NCI-H2029 (cell line): Measurements from ENCODE around the gene KIAA0753.
"Not testable (repeated sequence)": the region's sequence is repeated elsewhere in the genome, so short reads cannot be mapped to it uniquely, and the experiment has no call there.

Experiments
- DNase-seq: peaks from one replicate; lab custom pipeline; 2025; lab: John Stamatoyannopoulos, UW

KIAA0753 gene

GRCh38 chr17:6668727-6669425 is 28.4 kb upstream of the KIAA0753 start:
- no peak for DNase-seq

- no peak for DNase-seq
Measured at GRCh38 chr17:6668219-6668618, 27.7 kb upstream of the KIAA0753 start.

- no peak for DNase-seq
Measured at GRCh38 chr17:6667516-6667915, 27.0 kb upstream of the KIAA0753 start.

GRCh38 chr17:6666557-6666956 is 26.0 kb upstream of the KIAA0753 start:
- no peak for DNase-seq

GRCh38 chr17:6666077-6666521 is 25.6 kb upstream of the KIAA0753 start:
- peak; percentile 22 for DNase-seq

- not testable (repeated sequence) for DNase-seq
Measured at GRCh38 chr17:6663200-6663599, 22.7 kb upstream of the KIAA0753 start.

DNA sequence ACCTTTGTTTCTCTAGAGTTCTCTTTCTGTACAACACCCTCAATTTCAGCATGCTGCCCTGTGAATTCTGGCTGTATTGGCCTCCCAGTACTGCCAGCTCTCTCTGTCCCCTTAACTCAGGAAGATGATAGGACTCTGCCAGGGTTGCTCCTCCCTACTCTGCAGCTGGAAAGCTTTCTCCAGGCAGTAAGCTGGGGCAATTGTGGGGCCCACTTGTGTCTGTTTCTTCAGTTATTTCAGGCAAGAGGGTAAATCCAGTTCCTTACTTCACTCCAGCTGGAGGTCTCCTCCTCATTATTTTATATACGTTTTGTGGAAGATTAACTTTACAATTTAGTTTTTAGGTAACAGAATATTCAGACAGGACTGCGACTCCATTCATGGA is 20.9 kb upstream of the KIAA0753 start:
- DNase-seq, result no peak

DNA sequence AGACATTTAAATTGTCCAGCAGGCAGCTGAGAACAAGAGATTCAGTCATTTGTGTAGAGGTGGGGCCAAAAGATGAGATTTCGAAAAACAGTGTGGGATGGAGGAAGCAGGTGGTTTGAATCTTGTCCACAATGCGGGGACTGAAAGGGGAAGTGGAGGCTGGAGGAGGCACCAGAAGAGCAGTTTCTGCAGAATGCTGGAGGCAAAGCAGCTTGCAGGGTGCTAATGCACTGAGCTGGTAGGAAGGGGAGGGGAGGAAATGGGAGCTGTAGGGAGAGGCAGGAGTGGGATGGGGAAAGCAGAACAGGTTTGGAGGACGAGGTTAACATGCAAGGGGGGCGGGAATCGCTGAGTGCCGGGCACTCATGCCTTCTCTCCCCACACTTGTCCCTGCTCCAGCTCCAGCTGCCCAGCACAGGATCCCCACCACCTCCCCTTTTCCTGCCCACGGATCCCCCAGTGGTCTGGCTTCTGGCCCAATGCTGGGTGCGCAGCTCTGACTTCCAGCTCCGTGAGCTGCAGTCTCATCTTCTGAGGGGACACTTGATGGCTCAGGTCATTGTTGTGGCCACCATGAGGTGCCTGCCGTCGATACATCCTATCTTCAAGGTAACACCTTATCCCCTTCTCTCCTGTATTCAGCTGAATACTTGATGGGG is 20.4 kb upstream of the KIAA0753 start:
- no peak for DNase-seq

- DNase-seq, result no peak
Measured at GRCh38 chr17:6660101-6660500, 19.6 kb upstream of the KIAA0753 start.

GRCh38 chr17:6658411-6658810 is 17.9 kb upstream of the KIAA0753 start:
- not testable (repeated sequence) for DNase-seq

GRCh38 chr17:6657633-6658287 is 17.2 kb upstream of the KIAA0753 start:
- DNase-seq, result no peak

- DNase-seq, result not testable (repeated sequence)
Measured at GRCh38 chr17:6656797-6657632, 16.5 kb upstream of the KIAA0753 start.

DNA sequence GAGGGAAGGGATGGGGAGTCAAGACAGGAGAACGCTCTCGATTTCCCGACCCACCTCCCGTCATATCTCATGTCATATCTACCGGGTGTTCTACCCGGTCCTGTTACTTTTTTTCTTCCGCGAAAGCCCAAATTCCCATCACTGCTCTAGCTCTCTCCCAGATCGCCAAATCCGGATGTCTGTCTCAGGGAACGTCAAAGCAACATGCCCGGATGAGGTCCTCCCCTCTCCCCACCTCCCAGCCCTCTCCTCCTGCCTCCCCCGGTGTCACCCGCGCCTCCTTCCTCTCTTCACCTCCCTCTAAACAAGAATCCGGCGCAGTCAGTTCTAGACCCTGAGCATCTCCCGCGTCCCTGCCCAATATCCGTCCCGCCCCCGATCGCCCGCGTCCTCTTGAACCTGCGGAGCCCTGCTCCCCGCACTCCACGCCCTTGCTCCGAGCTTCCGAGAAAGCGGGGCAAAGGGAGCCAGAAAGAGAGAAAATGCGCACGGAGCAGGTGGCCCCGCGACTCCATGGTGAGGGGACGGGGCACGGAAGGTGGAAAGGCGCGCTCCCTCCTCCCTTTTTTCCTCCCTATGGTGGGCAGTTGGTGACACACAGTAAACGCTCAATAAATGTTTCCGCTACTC is 15.3 kb upstream of the KIAA0753 start:
- not testable (repeated sequence) for DNase-seq

GRCh38 chr17:6654841-6655731 is 14.6 kb upstream of the KIAA0753 start:
- peak; percentile 32 for DNase-seq

- DNase-seq, result no peak
Measured at GRCh38 chr17:6651919-6652452, 11.5 kb upstream of the KIAA0753 start.

GRCh38 chr17:6651354-6651918 is 10.9 kb upstream of the KIAA0753 start, which contains the start of the genes C17orf100 and MED31:
TSS of gene C17orf100 (plus strand) at chr17:6651762. CDS start at chr17:6651914, 152 bp downstream.
TSS of gene MED31 (minus strand) at chr17:6651605. CDS start at chr17:6651528, 77 bp downstream.
- DNase-seq, result peak; percentile 84

- DNase-seq, result no peak
Measured at GRCh38 chr17:6648181-6648580, 7.7 kb upstream of the KIAA0753 start.

GRCh38 chr17:6643451-6644125 is 3.1 kb upstream of the KIAA0753 start:
- no peak for DNase-seq

GRCh38 chr17:6642592-6642991 is 2.1 kb upstream of the KIAA0753 start:
- DNase-seq, result no peak
